Astrocyte (in vitro differentiated cells and primary cell): Measurements from ENCODE around the gene IDH2. TPM values are rescaled to one million over a fixed set of nuclear protein-coding genes. Genes with fewer than 3 reads are reported as not detected.

ENCODE experiments used
- DNase-seq: peaks from one replicate; pipeline ENCODE4 v3.0.0-alpha.2; 2010; ENCODE audit warnings: low read depth
- FAIRE-seq: peaks from 2 replicates; lab custom pipeline; 2011; peaks lifted over from hg19 to GRCh38; lab: Jason Lieb, UNC
- H2AFZ ChIP-seq: 2 replicates; pipeline ENCODE4 v1.6.0; 2012; ENCODE audit warnings: low read depth, low read length, inconsistent platforms
- H3K27ac ChIP-seq: 2 replicates; pipeline ENCODE4 v1.5.1; 2011; ENCODE audit warnings: low read depth, low read length, inconsistent platforms
- H3K27me3 ChIP-seq: 2 replicates; pipeline ENCODE4 v1.6.0; 2011; ENCODE audit warnings: low read length, inconsistent platforms; ENCODE audit not compliant: insufficient read depth
- H3K36me3 ChIP-seq: 2 replicates; pipeline ENCODE4 v1.5.1; 2011; ENCODE audit warnings: low read length, inconsistent platforms; ENCODE audit not compliant: insufficient read depth
- H3K4me1 ChIP-seq: 2 replicates; pipeline ENCODE4 v1.5.1; 2011; ENCODE audit warnings: low read length, inconsistent platforms; ENCODE audit not compliant: insufficient read depth
- H3K4me2 ChIP-seq: 2 replicates; pipeline ENCODE4 v1.6.0; 2012; ENCODE audit warnings: low read length, inconsistent platforms
- H3K4me3 ChIP-seq: 2 replicates; pipeline ENCODE4 v1.5.1; 2011; ENCODE audit warnings: low read depth, mild to moderate bottlenecking, low read length, inconsistent platforms; ENCODE audit not compliant: insufficient read depth
- H3K79me2 ChIP-seq: 2 replicates; pipeline ENCODE4 v1.6.0; 2012; ENCODE audit warnings: mild to moderate bottlenecking, low read length, inconsistent platforms; ENCODE audit not compliant: insufficient read depth
- H3K9ac ChIP-seq: 2 replicates; pipeline ENCODE4 v1.6.0; 2012; ENCODE audit warnings: mild to moderate bottlenecking, low read length, inconsistent platforms
- H3K9me3 ChIP-seq: 2 replicates; pipeline ENCODE4 v1.5.1; 2012; ENCODE audit warnings: low read depth, mild to moderate bottlenecking, low read length, inconsistent platforms; ENCODE audit not compliant: insufficient read depth
- H4K20me1 ChIP-seq: 2 replicates; pipeline ENCODE4 v1.6.0; 2012; ENCODE audit warnings: low read length, inconsistent platforms; ENCODE audit not compliant: insufficient read depth
- H3K27ac Mint-ChIP-seq: one replicate; pipeline ENCODE4 v1.8.0; 2021; ENCODE audit warnings: mild to moderate bottlenecking, mixed read lengths; ENCODE audit not compliant: unreplicated experiment
- H3K27me3 Mint-ChIP-seq: one replicate; pipeline ENCODE4 v1.8.0; 2021; ENCODE audit warnings: low read depth, mixed read lengths; ENCODE audit not compliant: unreplicated experiment
- H3K36me3 Mint-ChIP-seq: one replicate; pipeline ENCODE4 v1.8.0; 2021; ENCODE audit warnings: low read depth, mixed read lengths; ENCODE audit not compliant: unreplicated experiment
- H3K4me1 Mint-ChIP-seq: one replicate; pipeline ENCODE4 v1.8.0; 2021; ENCODE audit warnings: low read depth, mixed read lengths; ENCODE audit not compliant: unreplicated experiment
- H3K4me3 Mint-ChIP-seq: one replicate; pipeline ENCODE4 v1.8.0; 2021; ENCODE audit warnings: mild to moderate bottlenecking, moderate library complexity, mixed read lengths; ENCODE audit not compliant: unreplicated experiment
- H3K9me3 Mint-ChIP-seq: one replicate; pipeline ENCODE4 v1.8.0; 2021; ENCODE audit warnings: mild to moderate bottlenecking, mixed read lengths; ENCODE audit not compliant: unreplicated experiment
- EZH2 ChIP-seq: IDR thresholded peaks from 2 replicates; pipeline ENCODE4 v1.6.1; 2012; ENCODE audit warnings: mild to moderate bottlenecking, low read length, inconsistent platforms; ENCODE audit not compliant: insufficient read depth
- total RNA-seq: library from RNA; stranded (reverse); gene quantifications from 2 replicates; pipeline ENCODE4 v1.2.1, GENCODE V29; 2021
- TF ChIP-seq, protein P1 (sequence below): IDR thresholded peaks from 2 replicates; pipeline ENCODE4 v1.5.1; 2011; ENCODE audit warnings: low read depth, mild to moderate bottlenecking, inconsistent platforms, low read length, moderate library complexity; ENCODE audit not compliant: insufficient read depth

IDH2 gene
- total RNA-seq, 1 donor from 2014 or later: 76.6 TPM

DNA sequence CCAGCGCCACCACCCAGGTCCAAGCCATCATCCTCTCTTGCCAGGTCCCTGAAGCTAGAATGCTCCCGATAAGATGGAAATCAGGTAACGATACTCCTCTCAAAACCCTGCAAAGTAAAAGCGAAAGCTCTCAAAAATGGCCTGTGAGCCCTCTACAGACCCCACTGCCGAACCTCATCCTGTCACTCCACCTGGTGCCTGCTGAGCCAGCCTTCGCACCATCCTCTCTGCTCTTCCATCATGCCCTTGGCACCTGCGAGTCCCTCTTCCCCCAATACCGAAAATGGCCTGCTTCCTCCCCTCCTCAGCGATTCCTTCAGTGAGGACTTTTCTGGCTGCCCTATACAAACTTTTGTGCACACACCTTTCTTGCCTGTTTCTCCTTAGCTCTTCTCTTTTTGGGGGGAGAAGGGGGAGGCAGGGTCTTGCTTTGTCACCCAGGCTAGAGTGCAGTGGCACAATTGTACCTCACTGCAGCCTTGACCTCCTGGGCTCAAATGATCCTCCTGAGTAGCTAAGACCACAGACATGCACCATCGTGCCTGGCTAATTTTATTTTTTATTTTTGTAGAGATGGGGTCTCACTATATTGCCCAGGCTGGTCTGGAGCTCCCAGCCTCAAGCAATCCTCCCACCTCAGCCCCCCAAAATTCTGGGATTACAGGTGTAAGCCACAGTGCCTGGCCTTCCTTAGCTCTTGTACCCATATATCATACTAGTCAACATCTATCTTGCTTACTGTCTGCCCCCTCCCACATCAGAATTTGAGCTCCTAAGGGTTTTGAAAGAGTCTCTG, 3.0 kb downstream of the IDH2 start:
- no peaks in the 10 kb centered on the region for H3K9me3 ChIP-seq
- no peak overlapping the region for H3K4me3 ChIP-seq
- H3K27ac ChIP-seq: peak overlapping the region; percentile 7
- H2AFZ ChIP-seq: no peak overlapping the region
- H3K36me3 ChIP-seq: no peaks in the 10 kb centered on the region
- H3K79me2 ChIP-seq: peaks cover 69% of the 10 kb centered on the region
- Mint-ChIP-seq H3K27me3 (peaks cover 6% of the 10 kb centered on the region), H3K4me3 (peak overlapping the region; percentile 51), H3K36me3 (no peaks in the 10 kb centered on the region), H3K4me1 (peaks cover 36% of the 10 kb centered on the region), H3K9me3 (no peaks in the 10 kb centered on the region), H3K27ac (peak overlapping the region; percentile 64)
- TF ChIP-seq EZH2: no peak
- TF ChIP-seq, protein P1, sequence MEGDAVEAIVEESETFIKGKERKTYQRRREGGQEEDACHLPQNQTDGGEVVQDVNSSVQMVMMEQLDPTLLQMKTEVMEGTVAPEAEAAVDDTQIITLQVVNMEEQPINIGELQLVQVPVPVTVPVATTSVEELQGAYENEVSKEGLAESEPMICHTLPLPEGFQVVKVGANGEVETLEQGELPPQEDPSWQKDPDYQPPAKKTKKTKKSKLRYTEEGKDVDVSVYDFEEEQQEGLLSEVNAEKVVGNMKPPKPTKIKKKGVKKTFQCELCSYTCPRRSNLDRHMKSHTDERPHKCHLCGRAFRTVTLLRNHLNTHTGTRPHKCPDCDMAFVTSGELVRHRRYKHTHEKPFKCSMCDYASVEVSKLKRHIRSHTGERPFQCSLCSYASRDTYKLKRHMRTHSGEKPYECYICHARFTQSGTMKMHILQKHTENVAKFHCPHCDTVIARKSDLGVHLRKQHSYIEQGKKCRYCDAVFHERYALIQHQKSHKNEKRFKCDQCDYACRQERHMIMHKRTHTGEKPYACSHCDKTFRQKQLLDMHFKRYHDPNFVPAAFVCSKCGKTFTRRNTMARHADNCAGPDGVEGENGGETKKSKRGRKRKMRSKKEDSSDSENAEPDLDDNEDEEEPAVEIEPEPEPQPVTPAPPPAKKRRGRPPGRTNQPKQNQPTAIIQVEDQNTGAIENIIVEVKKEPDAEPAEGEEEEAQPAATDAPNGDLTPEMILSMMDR: no peak
- no peak for DNase-seq
- peak overlapping the region; percentile 94 for H3K4me2 ChIP-seq
- H3K27me3 ChIP-seq: no peaks in the 10 kb centered on the region
- peaks cover 37% of the 10 kb centered on the region for H3K4me1 ChIP-seq
- no peak for FAIRE-seq
- H4K20me1 ChIP-seq: peaks cover 54% of the 10 kb centered on the region
- H3K9ac ChIP-seq: no peak overlapping the region

DNA sequence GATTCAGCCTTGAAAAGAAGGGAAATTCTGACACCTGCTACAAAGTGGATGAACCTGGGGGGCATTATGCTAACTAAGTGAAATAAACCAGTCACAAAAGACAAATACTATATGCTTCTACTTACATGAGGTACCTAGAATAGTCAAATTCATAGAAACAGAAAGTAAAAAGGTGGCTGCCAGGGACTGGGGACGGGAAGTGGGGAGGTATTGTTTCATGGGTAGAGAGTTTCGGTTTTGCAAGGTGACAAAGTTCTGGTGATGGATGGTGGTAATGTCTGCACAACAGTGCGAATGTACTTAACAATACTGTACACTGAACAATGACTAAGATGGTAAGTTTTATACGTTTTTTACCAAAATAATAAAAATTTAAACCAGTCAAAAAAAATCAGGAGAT, 4.8 kb downstream of the IDH2 start:
- Histone ChIP-seq H3K4me1 (peaks cover 39% of the 10 kb centered on the region), H4K20me1 (peaks cover 69% of the 10 kb centered on the region), H3K27me3 (no peaks in the 10 kb centered on the region), H3K36me3 (no peaks in the 10 kb centered on the region), H3K9ac (no peak overlapping the region), H2AFZ (no peak overlapping the region), H3K4me3 (no peak overlapping the region), H3K27ac (peak overlapping the region; percentile 59), H3K9me3 (no peaks in the 10 kb centered on the region), H3K79me2 (peaks cover 82% of the 10 kb centered on the region), H3K4me2 (peak overlapping the region; percentile 72)
- no peak for FAIRE-seq
- Mint-ChIP-seq H3K36me3 (peaks cover 5% of the 10 kb centered on the region), H3K27me3 (no peaks in the 10 kb centered on the region), H3K27ac (no peak overlapping the region), H3K9me3 (no peaks in the 10 kb centered on the region), H3K4me3 (no peak overlapping the region), H3K4me1 (peaks cover 42% of the 10 kb centered on the region)
- TF ChIP-seq EZH2: no peak
- TF ChIP-seq, protein P1: no peak
- DNase-seq: no peak

GRCh38 chr15:90095521-90095959, 6.7 kb downstream of the IDH2 start:
- H3K9me3 Mint-ChIP-seq: no peaks in the 10 kb centered on the region
- Histone ChIP-seq H2AFZ (no peak overlapping the region), H3K9ac (no peak overlapping the region), H3K27me3 (no peaks in the 10 kb centered on the region), H4K20me1 (peaks cover 66% of the 10 kb centered on the region), H3K4me3 (no peak overlapping the region), H3K4me1 (peaks cover 28% of the 10 kb centered on the region), H3K79me2 (peaks cover 78% of the 10 kb centered on the region), H3K27ac (no peak overlapping the region), H3K36me3 (no peaks in the 10 kb centered on the region), H3K4me2 (no peak overlapping the region), H3K9me3 (no peaks in the 10 kb centered on the region)
- H3K27me3 Mint-ChIP-seq: no peaks in the 10 kb centered on the region
- FAIRE-seq (no peak), DNase-seq (no peak)
- TF ChIP-seq EZH2: no peak
- TF ChIP-seq, protein P1: no peak
- peaks cover 35% of the 10 kb centered on the region for H3K4me1 Mint-ChIP-seq
- peaks cover 14% of the 10 kb centered on the region for H3K36me3 Mint-ChIP-seq
- no peak overlapping the region for H3K27ac Mint-ChIP-seq
- H3K4me3 Mint-ChIP-seq: no peak overlapping the region
